Muscle of arm (tissue), 12 donors: ENCODE data around the gene ATG13. TPM values are rescaled to one million over a fixed set of nuclear protein-coding genes. Genes with fewer than 3 reads are reported as not detected.

Source experiments
- DNase-seq: peaks from one replicate; pipeline ENCODE4 v3.0.0-alpha.2; 2013
- polyA plus RNA-seq, 12 donors: library from polyadenylated mRNA; unstranded; fragments of 120-200 nt; gene quantifications; one replicate each; pipeline ENCODE4 v1.2.1, GENCODE V29; 2013; ENCODE audit not compliant: insufficient read length in 12 of 12

The ATG13 gene
- polyA plus RNA-seq, 12 donors, result 21.5 to 47.2 (median 35.9) TPM; not detected in 1

DNA sequence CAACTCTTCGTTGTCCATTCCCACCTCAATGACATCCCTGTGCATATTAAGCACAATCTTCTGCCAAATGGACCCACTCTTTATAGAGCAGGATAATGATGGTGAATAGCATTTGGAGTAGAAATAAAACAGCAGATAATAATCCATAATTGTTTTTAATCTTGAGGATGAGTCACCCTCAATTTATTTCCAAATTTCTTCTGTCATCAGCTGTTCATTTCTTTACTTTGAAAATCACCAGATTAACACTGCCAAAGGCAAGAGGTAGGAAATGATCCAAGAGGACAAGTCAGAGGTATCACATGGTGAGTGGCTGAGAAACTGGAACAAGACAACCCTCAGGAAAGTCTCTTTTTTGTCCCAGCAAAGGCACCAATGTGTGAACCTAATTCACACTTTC is 16.2 kb upstream of the ATG13 start:
- no peak for DNase-seq

DNA sequence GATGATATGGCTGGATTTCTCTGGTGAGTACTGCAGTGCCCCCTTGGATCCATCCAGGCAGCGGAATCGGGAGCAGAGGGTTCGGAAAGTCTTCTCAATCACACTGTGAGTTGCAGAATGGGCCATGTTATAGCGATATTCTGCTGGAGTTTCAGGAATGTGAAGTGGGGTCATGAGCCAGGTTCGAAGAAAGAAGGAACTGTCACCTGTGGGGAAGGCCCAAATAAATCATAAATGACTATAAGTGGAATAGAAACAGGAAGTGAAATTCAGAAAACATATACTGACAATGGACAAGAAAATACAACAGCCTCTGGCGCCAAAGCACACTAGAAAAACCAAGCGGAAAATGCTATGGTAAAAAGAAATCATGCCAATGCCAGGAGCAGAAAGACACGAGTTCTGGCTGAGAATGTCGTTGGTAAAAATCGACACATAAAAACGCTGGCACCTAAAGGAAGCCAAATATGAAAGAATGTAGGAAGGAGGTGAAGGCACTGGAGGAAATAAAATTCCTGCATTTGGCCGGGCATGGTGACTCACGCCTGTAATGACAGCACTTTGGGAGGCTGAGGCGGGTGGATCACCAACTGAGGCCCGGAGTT is 13.5 kb upstream of the ATG13 start:
- DNase-seq, result no peak

DNA sequence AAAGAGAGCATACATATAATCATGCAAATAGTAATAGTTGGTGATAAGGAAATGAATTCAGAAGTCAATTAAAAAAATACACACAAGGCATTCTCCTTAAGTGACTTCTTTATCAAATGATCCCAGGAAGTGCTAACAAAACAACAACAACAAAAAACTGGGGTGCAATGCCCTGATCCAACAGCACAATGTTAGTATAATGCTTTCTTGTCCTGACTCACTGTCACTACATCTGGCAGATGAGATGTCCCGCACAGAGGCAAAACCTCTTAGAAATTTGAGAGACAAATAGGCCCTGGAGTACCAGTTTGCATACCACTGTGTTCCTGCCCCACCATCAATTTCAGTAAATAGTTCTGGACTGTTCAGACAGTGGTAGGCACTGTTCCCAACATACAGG is 12.6 kb upstream of the ATG13 start:
- DNase-seq, result no peak

DNA sequence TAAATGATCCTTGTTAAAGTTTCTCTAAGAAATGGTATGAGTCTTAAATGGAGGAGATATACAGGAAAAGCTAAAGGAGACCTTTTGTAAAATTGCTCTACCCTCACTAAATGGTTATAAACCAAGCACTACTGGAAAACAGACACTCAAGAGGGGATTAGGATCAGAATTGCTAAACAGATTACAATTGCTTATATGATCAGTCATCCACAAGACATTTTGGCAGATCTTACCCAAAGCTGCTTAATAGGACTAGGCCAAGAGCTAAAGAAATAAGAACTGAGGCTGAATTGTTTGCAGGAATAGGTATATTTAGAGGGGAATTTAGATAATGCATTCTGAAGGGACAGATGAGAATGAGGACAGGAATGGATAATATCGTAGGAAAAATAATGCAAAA is 9.8 kb upstream of the ATG13 start:
- DNase-seq, result no peak

DNA sequence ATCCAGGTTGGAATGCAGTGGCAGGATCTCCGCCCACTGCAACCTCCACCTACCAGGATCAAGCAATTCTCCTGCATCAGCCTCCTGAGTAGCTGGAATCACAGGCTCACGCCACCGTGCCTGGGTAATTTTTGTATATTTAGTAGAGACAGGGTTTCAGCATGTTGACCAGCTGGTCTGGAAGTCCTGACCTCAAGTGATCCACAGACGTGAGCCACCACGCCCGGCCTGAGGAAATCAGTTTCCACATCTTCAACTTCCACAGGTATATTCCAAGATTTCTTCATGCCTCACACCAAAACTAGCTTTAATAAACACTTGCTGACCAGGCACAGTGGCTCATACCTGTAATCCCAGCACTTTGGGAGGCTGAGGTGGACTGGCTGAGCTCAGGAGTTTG is 8.0 kb upstream of the ATG13 start:
- no peak for DNase-seq

DNA sequence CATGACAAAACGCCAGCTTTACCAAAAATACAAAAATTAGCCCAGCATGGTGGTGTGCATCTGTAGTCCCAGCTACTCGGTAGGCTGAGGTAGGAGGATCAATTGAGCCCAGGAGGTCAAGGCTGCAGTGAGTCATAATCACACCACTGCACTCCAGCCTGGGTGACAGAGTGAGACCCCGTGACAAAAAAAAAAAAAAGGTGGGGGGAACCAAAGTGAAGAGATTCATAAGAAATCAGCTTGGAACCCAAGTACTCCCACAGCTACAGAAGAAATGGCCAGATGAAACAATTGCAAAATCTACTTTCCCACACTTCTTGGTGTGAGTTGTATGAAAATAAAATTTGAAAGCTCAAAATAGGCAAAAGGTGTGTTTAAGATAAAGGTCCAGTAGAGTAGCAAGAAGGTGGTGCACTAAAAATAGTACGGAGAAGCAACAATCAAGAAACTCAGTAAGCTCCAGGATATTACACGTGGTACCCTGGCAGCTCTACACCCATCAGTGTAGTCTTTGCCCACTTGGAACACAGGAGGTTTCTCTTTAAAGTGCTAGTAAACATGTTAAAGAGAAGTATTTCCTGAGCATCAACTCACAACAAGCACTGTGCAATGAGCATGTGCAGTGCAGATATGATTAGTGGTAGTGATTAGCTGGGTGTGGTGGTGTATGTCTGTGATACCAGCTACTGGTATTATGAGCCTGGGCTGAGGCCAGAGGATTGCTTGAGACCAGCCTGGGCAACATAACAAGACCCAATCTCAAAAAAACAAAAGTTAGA is 5.6 kb upstream of the ATG13 start:
- DNase-seq, result no peak

DNA sequence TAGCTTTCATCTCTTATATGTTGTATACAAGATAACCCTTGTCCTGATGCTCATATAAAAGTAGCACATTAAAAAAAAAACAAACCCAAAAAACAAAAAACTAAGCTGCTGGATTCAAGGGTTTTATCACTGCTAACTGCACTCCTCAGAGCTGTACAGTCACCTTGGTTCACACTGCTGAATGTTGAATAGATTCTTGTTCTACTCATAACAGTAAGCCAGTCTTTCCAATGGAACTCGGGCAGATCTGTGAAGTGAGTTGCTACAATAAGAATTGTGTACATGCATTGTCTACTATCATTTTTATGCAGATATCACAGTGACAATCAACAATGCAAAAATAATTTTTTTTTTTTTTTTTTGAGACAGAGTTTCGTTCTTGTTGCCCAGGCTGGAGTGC is 5.0 kb upstream of the ATG13 start:
- no peak for DNase-seq

DNA sequence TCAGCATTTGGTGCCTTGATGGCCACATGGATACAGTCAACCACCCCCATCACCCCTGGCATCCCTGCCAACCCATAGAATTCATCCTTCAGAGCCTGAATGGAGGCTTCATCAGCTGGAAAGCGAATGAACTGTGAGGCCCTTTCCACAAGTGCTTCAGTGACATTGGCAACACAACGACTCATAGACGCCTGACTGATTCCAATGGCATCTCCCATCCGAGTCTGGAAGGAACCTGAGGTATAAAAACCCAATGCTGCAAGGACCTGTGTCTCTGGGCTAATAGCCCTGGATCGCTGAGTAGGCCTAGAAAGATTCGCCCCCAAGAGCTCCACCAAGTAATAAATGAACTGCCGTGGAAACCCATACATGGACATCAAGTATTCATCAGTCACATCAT is 1.6 kb upstream of the ATG13 start:
- DNase-seq, result no peak

DNA sequence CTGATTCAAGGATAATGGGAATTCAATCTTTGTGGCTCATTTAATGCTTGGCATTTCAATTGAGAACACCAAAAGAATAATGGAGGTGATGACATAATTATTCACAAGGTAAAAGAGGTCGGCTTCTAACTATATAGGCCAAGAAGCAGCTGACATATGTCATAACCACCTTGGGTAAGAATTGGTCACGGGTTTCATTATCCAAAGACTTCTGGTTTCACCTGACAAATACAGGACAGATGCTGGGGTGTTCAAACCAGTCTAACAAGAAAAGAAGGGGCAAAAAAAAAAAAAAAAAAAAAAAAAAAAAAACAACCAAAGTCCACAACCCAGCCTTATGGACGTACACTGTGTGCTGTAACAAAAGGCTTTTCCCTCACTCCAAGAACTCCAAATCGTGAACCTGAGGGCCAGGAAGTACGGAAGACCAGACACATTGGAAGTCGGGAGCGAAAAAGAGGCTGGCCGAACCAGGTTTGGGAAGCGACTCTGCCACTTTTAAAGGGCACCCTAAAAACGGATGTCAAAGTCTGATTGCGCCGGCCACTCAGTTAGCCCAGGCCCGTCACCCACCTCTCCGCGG is 711 bp upstream of the ATG13 start:
- DNase-seq, result no peak

DNA sequence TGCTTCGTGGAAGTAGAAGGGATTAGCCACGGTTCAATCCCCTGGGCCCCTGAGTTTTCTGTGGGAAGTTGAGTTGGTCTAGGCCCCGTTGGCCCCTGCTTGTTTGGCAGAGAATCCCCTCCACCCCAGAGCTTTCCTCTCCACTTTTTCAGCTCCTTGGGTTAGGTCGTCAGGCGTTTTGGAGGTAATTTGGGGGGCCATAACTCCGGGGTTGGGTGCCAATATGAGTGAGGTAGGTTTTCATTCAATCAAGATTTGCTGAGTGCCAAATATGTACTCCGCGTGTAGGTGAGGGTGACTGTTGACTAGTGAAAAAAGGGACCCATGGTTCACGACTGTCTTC is 590 bp downstream of the ATG13 start:
- DNase-seq, result no peak

DNA sequence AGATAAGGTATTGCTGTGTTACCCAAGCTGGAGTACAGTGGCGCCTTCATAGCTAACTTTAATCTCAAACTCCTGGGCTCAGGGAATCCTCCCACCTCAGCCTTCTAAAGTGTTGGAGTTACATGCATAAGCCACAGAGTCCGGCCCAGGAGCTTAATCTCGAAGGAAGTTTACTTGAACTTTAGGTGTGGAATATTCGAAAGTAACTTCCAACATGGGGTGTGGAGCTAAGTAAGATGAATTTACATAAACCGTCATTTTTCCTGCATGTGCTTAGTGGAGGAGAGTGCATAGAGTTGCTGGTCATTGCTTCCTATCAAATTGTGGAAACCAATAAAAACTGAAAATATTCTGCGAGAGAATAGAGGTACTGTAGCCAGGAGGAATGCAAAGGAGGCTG is 1.5 kb downstream of the ATG13 start:
- no peak for DNase-seq

DNA sequence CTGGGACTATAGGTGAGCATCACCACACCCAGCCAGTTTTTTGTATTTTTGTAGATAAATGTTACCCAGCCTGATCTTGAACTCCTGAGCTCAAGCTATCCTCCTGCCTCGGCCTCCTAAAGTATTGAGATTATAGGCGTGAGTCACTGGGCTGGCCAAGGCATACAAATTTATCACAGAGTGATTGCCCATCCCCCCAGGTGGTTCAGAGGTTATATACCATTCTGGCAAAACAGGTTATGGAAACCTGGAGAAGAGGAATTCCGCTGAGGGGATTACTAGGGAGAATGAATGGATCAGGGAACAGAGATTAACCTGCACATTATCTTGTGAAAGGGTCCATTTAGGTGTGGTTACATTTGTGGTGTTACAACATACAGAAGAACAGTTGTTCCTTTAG is 8.1 kb downstream of the ATG13 start:
- no peak for DNase-seq

DNA sequence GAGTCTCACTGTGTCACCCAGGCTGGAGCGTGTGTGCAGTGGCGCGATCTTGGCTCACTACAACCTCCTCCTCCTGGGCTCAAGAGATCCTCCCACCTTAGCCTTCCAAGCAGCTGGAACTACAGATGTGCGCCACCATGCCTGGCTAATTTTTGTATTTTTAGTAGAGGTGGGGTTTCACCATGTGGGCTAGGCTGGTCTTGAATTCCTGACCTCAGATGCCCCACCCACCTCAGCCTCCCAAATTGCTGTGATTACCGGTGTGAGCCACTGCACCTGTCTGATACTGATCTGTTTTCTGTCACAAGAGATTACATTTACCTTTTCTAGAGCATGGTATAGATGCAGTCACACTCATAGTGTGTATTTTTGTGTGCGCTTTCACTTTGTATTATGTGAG is 11.6 kb downstream of the ATG13 start:
- no peak for DNase-seq

DNA sequence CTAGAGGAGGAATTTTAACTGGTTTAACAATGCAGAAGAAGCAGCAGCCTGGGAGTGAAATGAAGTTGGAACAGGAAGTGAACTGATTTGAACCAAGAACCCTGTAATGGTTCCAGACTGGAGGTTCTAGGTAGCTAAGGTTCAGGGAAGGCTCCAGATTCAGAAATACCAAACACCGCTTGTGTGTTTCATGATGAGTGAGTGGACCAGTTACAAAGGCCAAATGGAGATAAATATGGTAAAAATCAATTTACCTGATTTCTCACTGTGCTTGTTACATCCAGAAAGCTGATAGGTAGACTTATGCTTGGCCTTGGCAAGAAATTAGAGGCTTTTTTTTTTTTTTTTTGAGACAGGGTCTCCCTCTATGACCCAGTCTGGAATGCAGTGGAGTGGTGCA is 12.9 kb downstream of the ATG13 start:
- no peak for DNase-seq

DNA sequence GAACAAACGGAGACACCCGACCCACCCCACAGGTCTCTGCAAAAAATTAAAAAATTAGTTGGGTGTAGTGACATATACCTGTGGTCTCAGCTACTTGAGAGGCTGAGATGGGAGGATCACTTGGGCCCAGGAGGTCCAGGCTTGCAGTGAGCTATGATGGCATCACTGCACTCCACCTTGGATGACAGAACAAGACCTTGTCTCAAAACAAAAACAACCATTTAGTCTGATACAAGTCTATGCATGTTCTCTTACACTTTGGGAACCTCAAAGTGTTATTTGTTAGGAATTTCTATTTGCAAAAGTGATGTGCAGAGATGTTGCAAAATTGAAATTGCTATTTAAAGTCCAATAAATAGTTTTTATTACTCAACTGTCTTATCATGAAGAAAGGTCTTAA is 14.3 kb downstream of the ATG13 start:
- no peak for DNase-seq

DNA sequence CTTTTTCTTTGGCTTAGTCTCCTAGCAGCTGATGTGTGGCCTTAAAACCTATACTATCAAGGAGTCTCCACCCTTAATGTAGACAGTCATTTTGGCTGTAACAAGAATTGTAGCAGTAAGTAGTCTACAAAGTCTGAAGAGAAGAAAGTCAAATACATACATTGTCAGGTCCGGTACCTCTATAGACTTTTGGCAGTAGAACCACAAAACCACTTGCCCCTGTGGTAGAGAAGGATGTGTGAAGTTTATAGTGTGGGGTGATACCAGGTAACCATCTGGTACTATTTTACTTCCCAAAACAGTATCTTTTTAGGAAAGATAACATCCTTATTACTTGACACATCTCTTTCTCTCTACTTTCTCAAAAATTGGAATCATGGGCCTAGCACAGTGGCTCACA is 15.1 kb downstream of the ATG13 start:
- no peak for DNase-seq

DNA sequence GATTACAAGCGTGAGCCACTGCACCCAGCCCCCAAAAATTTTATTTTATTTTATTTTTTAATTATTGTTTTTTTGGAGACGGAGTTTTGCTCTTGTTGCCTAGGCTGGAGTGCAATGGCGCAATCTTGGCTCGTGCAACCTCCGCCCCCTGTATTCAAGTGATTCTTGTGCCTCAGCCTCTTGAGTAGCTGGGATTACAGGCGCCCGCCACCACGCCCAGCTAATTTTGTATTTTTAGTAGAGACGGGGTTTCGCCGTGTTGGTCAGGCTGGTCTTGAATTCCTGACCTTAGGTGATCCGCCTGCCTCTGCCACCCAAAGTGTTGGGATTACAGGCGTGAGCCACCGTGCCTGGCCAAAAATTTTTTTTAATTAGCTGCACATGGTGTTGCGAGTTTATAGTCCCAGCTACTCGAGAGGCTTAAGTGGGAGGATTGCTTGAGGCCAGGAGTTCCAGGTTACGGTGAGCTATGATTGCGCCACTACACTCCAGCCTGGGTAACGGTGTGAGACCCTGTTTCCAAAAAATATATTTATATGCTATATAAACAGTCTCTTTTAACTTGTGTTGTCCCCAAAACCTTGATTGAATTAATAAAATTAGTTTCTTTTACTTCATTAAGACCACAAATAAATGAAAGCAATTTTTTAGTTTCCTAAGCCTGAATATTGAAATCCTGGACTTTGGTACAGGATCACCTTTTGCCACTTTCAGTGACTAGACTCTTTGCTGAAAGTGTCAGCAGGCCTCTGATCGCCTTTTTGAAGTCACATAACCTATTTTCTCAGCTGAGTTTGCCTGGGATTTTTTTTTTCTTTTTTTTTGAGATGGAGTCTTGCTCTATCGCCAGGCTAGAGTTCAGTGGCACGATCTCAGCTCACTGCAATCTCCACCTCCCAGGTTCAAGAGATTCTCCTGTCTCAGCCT is 16.2 kb downstream of the ATG13 start:
- no peak for DNase-seq

DNA sequence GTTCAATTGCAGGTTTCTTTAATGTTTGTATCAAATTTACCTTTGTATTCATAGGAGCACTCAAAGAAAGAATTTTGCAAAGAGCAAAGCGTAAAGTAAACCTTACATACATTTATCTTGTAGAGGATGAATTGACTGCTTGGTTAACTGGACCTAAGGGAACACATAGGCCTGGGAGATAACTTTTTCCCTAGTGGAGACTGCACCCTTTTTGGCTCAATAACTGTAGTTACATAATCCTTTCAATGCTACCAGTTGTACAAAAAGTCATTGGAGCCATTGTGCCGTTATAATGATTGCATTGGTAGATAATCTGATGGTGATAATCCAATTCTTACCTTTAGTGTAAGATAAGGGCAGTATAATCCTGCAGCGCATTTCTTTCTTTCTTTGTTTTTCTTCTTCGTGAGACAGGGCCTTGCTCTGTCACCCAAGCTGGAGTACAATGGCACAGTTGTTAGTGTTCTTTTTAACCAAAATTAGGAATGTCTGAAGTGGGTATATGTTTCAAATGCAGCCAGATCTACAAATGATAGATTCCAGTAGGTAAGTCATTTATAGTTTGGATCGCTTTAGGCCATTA is 18.3 kb downstream of the ATG13 start:
- no peak for DNase-seq

DNA sequence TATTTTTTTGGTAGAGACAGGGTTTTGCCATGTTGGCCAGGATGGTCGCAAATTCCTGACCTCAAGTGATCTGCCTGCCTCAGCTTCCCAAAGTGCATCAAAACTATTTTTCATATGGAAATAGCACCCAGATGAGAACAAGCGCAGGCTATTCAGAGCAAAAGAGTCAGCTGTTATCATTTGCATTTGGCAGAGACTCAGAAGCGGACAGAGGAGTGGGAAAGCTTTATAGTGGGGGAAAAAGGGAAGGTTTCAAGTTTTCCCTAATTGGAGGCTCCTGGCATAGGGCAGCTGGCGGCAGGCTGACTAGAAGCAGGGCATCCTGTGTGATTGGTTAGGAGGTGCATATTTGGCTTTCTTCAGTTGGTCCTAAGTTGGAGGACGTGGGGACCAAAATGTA is 20.2 kb downstream of the ATG13 start:
- DNase-seq, result no peak

DNA sequence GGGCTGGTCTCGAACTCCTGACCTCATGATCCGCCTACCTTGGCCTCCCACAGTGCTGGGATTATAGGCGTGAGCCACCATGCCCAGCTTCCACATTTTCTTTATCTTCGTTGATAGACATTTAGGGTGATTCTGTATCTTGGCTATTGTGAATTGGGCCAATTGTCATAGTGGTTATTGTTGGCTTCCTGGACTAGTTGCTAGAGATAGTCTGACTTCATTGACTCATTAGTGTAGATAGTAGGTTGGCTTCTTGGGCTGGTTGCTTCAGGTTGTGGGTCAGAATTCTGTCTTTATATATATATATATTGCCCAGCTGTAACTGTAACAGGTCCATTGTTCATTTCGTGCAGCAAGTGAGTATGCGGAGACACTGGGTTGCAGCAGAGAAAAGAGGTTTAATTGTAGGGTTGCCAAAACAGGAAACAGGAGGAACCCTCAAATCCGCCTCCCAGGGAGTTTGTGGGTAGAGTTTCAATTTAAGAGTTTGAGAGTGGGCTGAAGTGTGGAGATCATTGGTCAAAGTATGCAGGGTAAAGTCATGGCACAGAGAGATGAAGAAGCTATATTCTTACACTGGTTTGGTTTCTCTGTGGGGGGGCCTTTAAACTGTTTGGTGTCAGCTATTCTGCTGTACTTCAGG is 22.0 kb downstream of the ATG13 start:
- no peak for DNase-seq

DNA sequence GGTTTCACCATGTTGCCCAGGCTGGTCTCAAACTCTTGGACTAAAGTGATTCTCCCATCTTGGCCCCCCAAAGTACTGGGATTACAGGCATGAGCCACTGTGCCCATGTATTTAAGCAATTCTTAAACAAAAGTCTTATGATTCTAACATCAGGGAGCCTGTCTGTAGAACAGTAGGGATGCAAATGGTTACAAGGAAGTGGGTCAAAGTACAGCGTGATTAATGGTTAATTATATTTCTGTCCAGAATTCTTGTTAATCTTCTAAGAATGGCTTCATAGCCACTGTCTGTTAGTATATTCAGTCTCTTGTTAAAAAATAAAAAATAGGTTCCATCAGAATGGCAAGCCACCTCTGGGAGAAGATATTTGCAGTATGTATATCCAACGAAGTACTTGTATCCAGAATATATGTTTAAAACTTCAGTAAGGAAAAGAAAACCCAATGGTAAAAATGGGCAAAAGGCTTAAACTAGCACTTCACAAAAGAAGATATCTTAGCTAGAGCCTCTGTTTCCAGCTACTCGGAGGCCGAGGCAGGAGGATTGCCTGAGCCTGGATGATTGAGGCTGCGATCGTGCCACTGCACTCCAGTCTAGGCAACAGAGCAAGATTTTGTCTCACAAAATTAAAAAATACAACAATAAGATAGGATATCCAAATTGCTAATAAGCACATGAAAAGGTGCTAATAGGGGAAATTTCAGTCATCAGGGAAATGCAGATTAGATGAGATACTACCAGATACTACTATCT is 22.9 kb downstream of the ATG13 start:
- DNase-seq, result no peak
